Mesendoderm (in vitro differentiated cells): ENCODE results near the gene DLG1.

ENCODE experiments used
- DNase-seq: peaks from one replicate; pipeline ENCODE4 v3.0.0; 2013
- H2AK5ac ChIP-seq: 2 replicates; pipeline ENCODE4 v1.6.1; 2013; ENCODE audit warnings: low read length, inconsistent platforms
- H2BK120ac ChIP-seq: 2 replicates; pipeline ENCODE4 v1.6.1; 2013; ENCODE audit warnings: low read depth, mild to moderate bottlenecking, low read length, moderate library complexity, mixed read lengths
- H2BK15ac ChIP-seq: replicated peaks from 2 replicates; pipeline ENCODE4 v1.6.1; 2013; ENCODE audit warnings: low read depth, mild to moderate bottlenecking, moderate library complexity
- H2BK5ac ChIP-seq: 2 replicates; pipeline ENCODE4 v1.6.1; 2013; ENCODE audit warnings: low read length, inconsistent platforms
- H3K18ac ChIP-seq: 2 replicates; pipeline ENCODE4 v1.6.1; 2013; ENCODE audit warnings: mild to moderate bottlenecking, low read length, mixed read lengths
- H3K23ac ChIP-seq: one replicate; pipeline ENCODE4 v1.6.1; 2013; ENCODE audit warnings: low read length
- H3K27ac ChIP-seq: 2 replicates; pipeline ENCODE4 v1.5.1; 2013; ENCODE audit warnings: low read depth, mild to moderate bottlenecking, inconsistent platforms, low read length, moderate library complexity
- H3K27me3 ChIP-seq: 2 replicates; pipeline ENCODE4 v1.6.1; 2013; ENCODE audit warnings: low read length, control low read depth, mild to moderate bottlenecking, inconsistent platforms; ENCODE audit not compliant: insufficient read depth, poor library complexity
- H3K36me3 ChIP-seq: 2 replicates; pipeline ENCODE4 v1.6.1; 2013; ENCODE audit warnings: low read length, inconsistent platforms; ENCODE audit not compliant: control insufficient read depth, insufficient read depth
- H3K4ac ChIP-seq: one replicate; pipeline ENCODE4 v1.6.1; 2013; ENCODE audit warnings: low read depth, mild to moderate bottlenecking, low read length, moderate library complexity
- H3K4me1 ChIP-seq: 2 replicates; pipeline ENCODE4 v1.6.1; 2013; ENCODE audit warnings: low read depth, low read length, inconsistent platforms; ENCODE audit not compliant: control insufficient read depth
- H3K4me2 ChIP-seq: 2 replicates; pipeline ENCODE4 v1.6.1; 2013; ENCODE audit warnings: low read length
- H3K4me3 ChIP-seq: 2 replicates; pipeline ENCODE4 v1.5.1; 2013; ENCODE audit warnings: mild to moderate bottlenecking, low read length
- H3K56ac ChIP-seq: one replicate; pipeline ENCODE4 v1.6.1; 2013; ENCODE audit warnings: low read length
- H3K79me1 ChIP-seq: 2 replicates; pipeline ENCODE4 v1.6.1; 2013; ENCODE audit warnings: low read length, inconsistent platforms
- H3K79me2 ChIP-seq: 2 replicates; pipeline ENCODE4 v1.6.1; 2013; ENCODE audit warnings: mild to moderate bottlenecking, low read length; ENCODE audit not compliant: control insufficient read depth, insufficient read depth
- H3K9ac ChIP-seq: 2 replicates; pipeline ENCODE4 v1.6.1; 2013; ENCODE audit warnings: low read length, inconsistent platforms
- H4K5ac ChIP-seq: one replicate; pipeline ENCODE4 v1.6.1; 2013; ENCODE audit warnings: low read length
- H4K8ac ChIP-seq: one replicate; pipeline ENCODE4 v1.6.1; 2013; ENCODE audit warnings: low read depth, mild to moderate bottlenecking, control low read depth, low read length, moderate library complexity
- WGBS: extraction: QIAGEN DNeasy Blood & Tissue Kit; methylation state at CpG from one replicate; pipeline ENCODE4 v1.1.7; 2013; ENCODE audit warnings: low lambda C conversion rate, missing lambda C conversion rate; ENCODE audit not compliant: insufficient coverage; ENCODE audit errors: extremely low coverage; 5-methylcytosine and 5-hydroxymethylcytosine counted together

The DLG1 gene

DNA sequence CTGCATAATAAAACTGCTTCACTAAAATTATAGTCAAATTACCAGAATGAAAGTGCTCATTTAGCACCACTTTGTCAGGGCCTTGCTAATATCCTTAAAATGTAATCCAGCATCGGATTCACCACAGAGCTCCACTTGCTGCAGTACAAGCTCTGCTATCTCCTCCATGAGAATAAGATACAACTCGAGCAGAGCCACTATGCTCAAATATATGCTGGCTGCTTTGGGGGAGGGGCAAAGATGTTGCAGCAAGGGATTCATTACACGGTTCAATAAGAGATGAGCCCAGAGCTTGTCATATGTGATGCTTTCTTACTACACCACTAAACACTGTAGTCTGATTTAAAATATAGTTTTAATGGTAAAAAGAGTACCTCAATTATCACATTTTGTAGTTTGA lies 72.2 kb downstream of the DLG1 start:
- Histone ChIP-seq H2BK15ac (no peak overlapping the region), H2AK5ac (no peak overlapping the region), H3K4me2 (no peak overlapping the region), H3K18ac (no peak overlapping the region), H4K5ac (no peak overlapping the region), H3K79me1 (peaks cover 3% of the 10 kb centered on the region), H3K9ac (no peak overlapping the region), H3K4me3 (no peak overlapping the region), H3K79me2 (peaks cover 10% of the 10 kb centered on the region), H3K36me3 (no peaks in the 10 kb centered on the region), H2BK120ac (no peak overlapping the region), H2BK5ac (no peak overlapping the region), H3K4ac (no peak overlapping the region), H3K56ac (no peak overlapping the region), H3K27me3 (no peaks in the 10 kb centered on the region), H4K8ac (no peak overlapping the region), H3K23ac (no peak overlapping the region), H3K27ac (no peak overlapping the region), H3K4me1 (no peaks in the 10 kb centered on the region)
- no CpG with 5 or more reads among the region's 3 CpGs for WGBS
- DNase-seq = no peak

DNA sequence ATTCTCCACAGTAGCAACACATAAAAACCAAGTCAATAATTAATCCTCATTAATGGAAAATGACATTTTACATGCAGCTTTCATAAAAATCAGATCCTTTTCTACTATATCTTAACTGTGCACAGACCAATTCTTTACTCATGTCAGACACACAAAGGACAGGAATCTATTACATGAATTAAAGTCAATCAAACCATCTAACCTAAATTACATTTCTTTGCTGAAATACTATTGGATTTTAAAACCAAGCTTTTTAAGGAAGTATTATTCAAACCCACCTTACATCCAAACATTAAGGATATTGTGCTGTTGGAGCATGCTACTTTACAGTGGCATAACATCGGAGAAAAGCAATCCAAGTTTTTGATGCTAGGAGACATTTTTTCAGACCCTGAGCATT lies 72.8 kb downstream of the DLG1 start:
- DNase-seq = no peak
- Histone ChIP-seq H3K27me3 (no peaks in the 10 kb centered on the region), H3K36me3 (no peaks in the 10 kb centered on the region), H4K5ac (no peak overlapping the region), H4K8ac (no peak overlapping the region), H3K4me1 (no peaks in the 10 kb centered on the region), H3K18ac (no peak overlapping the region), H3K79me1 (peaks cover 3% of the 10 kb centered on the region), H2BK5ac (no peak overlapping the region), H2AK5ac (no peak overlapping the region), H3K56ac (no peak overlapping the region), H3K4me2 (no peak overlapping the region), H3K27ac (no peak overlapping the region), H2BK120ac (no peak overlapping the region), H3K23ac (no peak overlapping the region), H3K4me3 (no peak overlapping the region), H3K4ac (no peak overlapping the region), H3K9ac (no peak overlapping the region), H2BK15ac (no peak overlapping the region), H3K79me2 (peaks cover 10% of the 10 kb centered on the region)
- no CpG with 5 or more reads among the region's 1 CpG for WGBS

DNA sequence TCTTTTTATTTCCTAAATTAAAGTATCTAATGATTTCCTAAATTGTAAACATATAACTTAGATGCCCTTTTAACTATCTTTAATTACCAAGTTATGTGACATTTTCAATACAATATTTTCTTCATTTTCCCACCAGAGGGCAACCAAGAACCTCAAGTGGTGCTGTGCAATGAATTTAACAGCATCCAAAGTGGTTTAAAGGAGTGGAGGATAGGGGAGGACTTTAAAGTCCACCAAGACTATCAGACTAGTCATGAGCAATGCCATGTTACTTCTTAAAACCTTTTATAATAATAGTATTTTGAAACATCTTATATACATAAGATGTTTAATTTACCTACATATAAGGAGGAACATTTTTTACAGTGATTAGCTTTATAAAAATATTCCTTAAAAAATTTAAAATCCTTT lies 74.4 kb downstream of the DLG1 start:
- H3K9ac ChIP-seq = no peak overlapping the region
- H3K23ac ChIP-seq = no peak overlapping the region
- no peak overlapping the region for H2BK5ac ChIP-seq
- no peak overlapping the region for H4K5ac ChIP-seq
- peaks cover 9% of the 10 kb centered on the region for H3K79me2 ChIP-seq
- no peak overlapping the region for H3K4me3 ChIP-seq
- no peak overlapping the region for H3K27ac ChIP-seq
- H3K4ac ChIP-seq = no peak overlapping the region
- no peak overlapping the region for H3K4me2 ChIP-seq
- H3K79me1 ChIP-seq = peaks cover 3% of the 10 kb centered on the region
- H3K36me3 ChIP-seq = no peaks in the 10 kb centered on the region
- no peak overlapping the region for H4K8ac ChIP-seq
- no peak overlapping the region for H3K18ac ChIP-seq
- no peak overlapping the region for H2BK120ac ChIP-seq
- H3K27me3 ChIP-seq = no peaks in the 10 kb centered on the region
- H3K56ac ChIP-seq = no peak overlapping the region
- H3K4me1 ChIP-seq = no peaks in the 10 kb centered on the region
- H2AK5ac ChIP-seq = no peak overlapping the region
- DNase-seq = peak; percentile 71
- no peak overlapping the region for H2BK15ac ChIP-seq

DNA sequence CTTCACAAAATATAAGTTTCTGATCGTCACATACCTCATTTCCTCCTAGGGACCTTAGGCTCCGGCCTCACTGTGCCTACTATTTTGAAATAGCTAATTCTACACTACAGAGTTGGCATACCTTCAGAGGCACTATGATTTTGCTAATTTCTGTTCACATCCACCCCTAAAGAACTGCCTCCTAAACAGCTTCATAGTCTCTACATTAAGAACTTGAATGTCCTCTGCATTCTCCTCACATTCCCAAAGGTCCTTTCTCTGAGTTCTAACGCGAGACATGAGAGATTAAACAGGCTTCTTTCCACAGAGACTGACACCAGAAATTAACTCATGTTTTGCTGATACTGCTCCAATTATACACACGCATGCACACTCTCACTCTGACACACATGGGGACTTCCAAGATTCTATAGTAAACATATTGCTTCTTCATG lies 75.5 kb downstream of the DLG1 start:
- Histone ChIP-seq H3K79me2 (peaks cover 6% of the 10 kb centered on the region), H4K8ac (no peak overlapping the region), H3K4me2 (no peak overlapping the region), H3K9ac (no peak overlapping the region), H3K4ac (no peak overlapping the region), H2BK5ac (no peak overlapping the region), H3K23ac (no peak overlapping the region), H2BK15ac (no peak overlapping the region), H2AK5ac (no peak overlapping the region), H3K18ac (no peak overlapping the region), H3K56ac (no peak overlapping the region), H3K27me3 (no peaks in the 10 kb centered on the region), H3K4me3 (no peak overlapping the region), H3K36me3 (no peaks in the 10 kb centered on the region), H3K27ac (no peak overlapping the region), H4K5ac (no peak overlapping the region), H2BK120ac (no peak overlapping the region), H3K4me1 (no peaks in the 10 kb centered on the region), H3K79me1 (no peaks in the 10 kb centered on the region)
- DNase-seq = no peak
- no CpG with 5 or more reads among the region's 5 CpGs for WGBS

DNA sequence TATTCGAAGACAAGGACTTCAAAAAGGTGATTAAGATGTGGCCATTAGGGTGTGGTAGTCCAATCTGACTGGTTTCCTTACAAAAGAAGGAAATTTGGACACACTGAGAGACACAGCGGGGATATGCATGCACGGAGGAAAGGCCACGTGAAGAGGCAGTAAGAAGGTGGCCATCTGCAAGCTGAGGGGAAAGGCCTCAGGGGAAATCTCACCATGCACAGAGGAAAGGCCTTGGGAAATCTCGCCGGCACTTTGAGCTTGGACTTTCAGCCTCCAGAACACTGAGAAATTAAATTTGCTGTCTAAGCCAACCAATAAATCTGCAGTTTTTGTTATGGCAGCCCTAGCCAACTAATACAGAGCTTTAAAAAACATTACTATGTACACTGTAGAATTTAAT lies 78.8 kb downstream of the DLG1 start:
- Histone ChIP-seq H3K27ac (no peak overlapping the region), H3K56ac (no peak overlapping the region), H3K36me3 (no peaks in the 10 kb centered on the region), H3K9ac (no peak overlapping the region), H3K4ac (no peak overlapping the region), H3K79me1 (peaks cover 2% of the 10 kb centered on the region), H3K4me2 (no peak overlapping the region), H2AK5ac (no peak overlapping the region), H3K4me3 (no peak overlapping the region), H3K79me2 (peaks cover 8% of the 10 kb centered on the region), H4K5ac (no peak overlapping the region), H2BK5ac (no peak overlapping the region), H3K4me1 (no peaks in the 10 kb centered on the region), H4K8ac (no peak overlapping the region), H3K27me3 (no peaks in the 10 kb centered on the region), H3K23ac (no peak overlapping the region), H2BK15ac (no peak overlapping the region), H3K18ac (no peak overlapping the region), H2BK120ac (no peak overlapping the region)
- peak; percentile 57 for DNase-seq
- WGBS = no CpG with 5 or more reads among the region's 6 CpGs

DNA sequence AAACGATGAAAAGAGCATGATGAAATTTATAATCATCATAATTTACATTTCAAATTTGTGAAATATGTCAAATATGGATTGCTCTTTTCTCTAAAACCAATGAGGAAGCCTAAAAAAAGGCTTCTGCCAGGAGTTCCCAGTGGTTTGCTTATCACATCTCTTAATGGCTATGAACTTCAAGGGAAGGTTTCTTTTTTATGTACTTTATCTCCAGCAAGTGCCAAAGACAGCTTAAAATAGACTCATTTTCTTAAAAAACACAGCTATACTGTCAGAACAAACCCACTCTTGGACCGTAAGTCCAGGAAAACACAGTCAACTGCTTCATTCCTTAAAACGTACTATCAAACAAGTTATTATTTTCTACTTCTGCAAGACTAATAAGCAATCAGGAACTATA lies 80.2 kb downstream of the DLG1 start:
- no peak overlapping the region for H3K4me2 ChIP-seq

More for the DNA sequence above, 80.2 kb downstream of the DLG1 start:
- Histone ChIP-seq H3K9ac (no peak overlapping the region), H3K27ac (no peak overlapping the region), H2AK5ac (no peak overlapping the region), H4K5ac (no peak overlapping the region), H3K4me1 (no peaks in the 10 kb centered on the region), H2BK15ac (no peak overlapping the region), H3K4me3 (no peak overlapping the region), H3K79me2 (peaks cover 8% of the 10 kb centered on the region), H3K36me3 (no peaks in the 10 kb centered on the region), H3K23ac (no peak overlapping the region), H2BK120ac (no peak overlapping the region), H3K18ac (no peak overlapping the region), H4K8ac (no peak overlapping the region), H3K4ac (no peak overlapping the region), H2BK5ac (no peak overlapping the region), H3K56ac (no peak overlapping the region), H3K27me3 (no peaks in the 10 kb centered on the region), H3K79me1 (peaks cover 2% of the 10 kb centered on the region)
- WGBS = no CpG with 5 or more reads among the region's 3 CpGs
- DNase-seq = no peak
